K562 (cell line): Measurements from ENCODE around the gene CCNL2. TPM values are rescaled to one million over a fixed set of nuclear protein-coding genes. Genes with fewer than 3 reads are reported as not detected.
A peak's percentile ranks its signal among the peaks of the same experiment; 100 is the strongest.

Experiments used
- ATAC-seq: fragments of 200-7000 bp; cut with Tn5 transposase; 3 replicates; pipeline ENCODE4 v1.9.1; 2020; ENCODE audit warnings: moderate library complexity
- BruUV-seq: library from RNA; stranded (reverse); fragments of 400-500 nt; replicated peaks from 2 replicates; lab custom pipeline; 2021; lab: Mats Ljungman, UMichigan
- CTCF ChIA-PET: fragments of 300-600 bp; formaldehyde crosslinking; extraction: SDS; loops from one replicate; lab custom pipeline; 2021; ENCODE audit warnings: low intra/inter-chr PET ratio; lab: Yijun Ruan, JAX
- POLR2A ChIA-PET: fragments of 300-600, 350-650 bp; sonication (Branson Sonifier 250); formaldehyde crosslinking; extraction: SDS; loops from one replicate; lab custom pipeline; 2021; ENCODE audit warnings: antibody characterized with exemption, inconsistent platforms; lab: Yijun Ruan, JAX
- DNase-seq, 4 experiments: peaks; one replicate each; pipeline versions ENCODE4 v3.0.0 to v3.0.0-alpha.2; 2011 to 2018; ENCODE audit warnings: low spot score in 3 of 4, mixed read lengths in 3 of 4; ENCODE audit errors: extremely low read depth in 1 of 4
- FAIRE-seq: peaks from 2 replicates; lab custom pipeline; 2011; peaks lifted over from hg19 to GRCh38; lab: Jason Lieb, UNC
- H2AFZ ChIP-seq: 2 replicates; pipeline ENCODE4 v1.6.0; 2011; ENCODE audit warnings: low read depth, low read length, control low read depth, inconsistent platforms
- H3K27ac ChIP-seq: fragments of 200-600 bp; 3 replicates; pipeline ENCODE4 v1.8.0; 2011; ENCODE audit warnings: low read depth, mild to moderate bottlenecking, control low read depth, inconsistent platforms, low read length, moderate library complexity, mixed read lengths; ENCODE audit errors: extremely low read depth
- H3K27me3 ChIP-seq, 2 experiments: fragments of 300-600 bp in 1 of 2; 2 replicates in 1 of 2; 3 replicates in 1 of 2; pipeline versions ENCODE4 v1.6.0 to v1.8.0; 2011; ENCODE audit warnings: inconsistent platforms in 2 of 2, low read length in 2 of 2, mild to moderate bottlenecking in 1 of 2, mixed read lengths in 1 of 2, moderate library complexity in 1 of 2; ENCODE audit not compliant: control insufficient read depth in 2 of 2, insufficient read depth in 2 of 2
- H3K36me3 ChIP-seq: fragments of 300-600 bp; 3 replicates; pipeline ENCODE4 v1.8.0; 2011; ENCODE audit warnings: mild to moderate bottlenecking, low read length, inconsistent platforms; ENCODE audit not compliant: control insufficient read depth, insufficient read depth
- H3K4me1 ChIP-seq, 2 experiments: fragments of 200-600 bp in 1 of 2; replicated peaks in 1 of 2; 2 replicates in 1 of 2; 3 replicates in 1 of 2; pipeline versions ENCODE4 v1.5.1 to v1.8.0; 2011; ENCODE audit warnings: inconsistent platforms in 2 of 2, low read length in 2 of 2, mild to moderate bottlenecking in 1 of 2, mixed read lengths in 1 of 2, moderate library complexity in 1 of 2; ENCODE audit not compliant: control insufficient read depth in 2 of 2, insufficient read depth in 2 of 2
- H3K4me2 ChIP-seq: 2 replicates; pipeline ENCODE4 v1.6.1; 2011; ENCODE audit warnings: low read length, control low read depth, inconsistent platforms, mixed read lengths; ENCODE audit not compliant: insufficient read depth
- H3K4me3 ChIP-seq: fragments of 200-600 bp; sonication (generic), shearing (Covaris generic); 2 replicates; pipeline ENCODE4 v1.5.1; 2016; ENCODE audit warnings: control low read depth, inconsistent platforms
- H3K79me2 ChIP-seq: fragments of 200-600 bp; 3 replicates; pipeline ENCODE4 v1.8.0; 2011; ENCODE audit warnings: low read length, inconsistent platforms; ENCODE audit not compliant: control insufficient read depth, insufficient read depth
- H3K9ac ChIP-seq, 2 experiments: 2 replicates each; pipeline versions ENCODE4 v1.6.0 to v1.6.1; 2011; ENCODE audit warnings: low read depth in 2 of 2, low read length in 2 of 2, control low read depth in 1 of 2, inconsistent platforms in 1 of 2, mild to moderate bottlenecking in 1 of 2, mixed read lengths in 1 of 2; ENCODE audit not compliant: insufficient read depth in 1 of 2
- H3K9me1 ChIP-seq: one replicate; pipeline ENCODE4 v1.6.0; 2011; ENCODE audit warnings: inconsistent platforms, mild to moderate bottlenecking, low read length, moderate library complexity; ENCODE audit not compliant: control insufficient read depth, insufficient read depth
- H3K9me3 ChIP-seq: replicated peaks from 2 replicates; pipeline ENCODE4 v1.5.1; 2011; ENCODE audit warnings: low read depth, low read length, inconsistent platforms; ENCODE audit not compliant: control insufficient read depth, insufficient read depth
- H4K20me1 ChIP-seq: replicated peaks from 2 replicates; pipeline ENCODE4 v1.6.1; 2011; ENCODE audit warnings: low read length, inconsistent platforms, mixed read lengths; ENCODE audit not compliant: control insufficient read depth, insufficient read depth
- BCOR ChIP-seq: fragments of 450-650 bp; IDR thresholded peaks from 2 replicates; pipeline ENCODE4 v1.6.1; 2016
- TAF15 ChIP-seq: fragments of 200-400 bp; formaldehyde crosslinking; IDR thresholded peaks from 2 replicates; pipeline ENCODE4 v1.6.1; 2017; ENCODE audit warnings: mild to moderate bottlenecking, low read depth, low read length, moderate library complexity
- TCF3 ChIP-seq: sonication (generic); formaldehyde crosslinking; IDR thresholded peaks from 2 replicates; pipeline ENCODE4 v1.4.0; 2020; ENCODE audit warnings: mild to moderate bottlenecking, missing genetic modification reagents
- ZBTB17 ChIP-seq: fragments of 450-650 bp; formaldehyde crosslinking; IDR thresholded peaks from 2 replicates; pipeline ENCODE4 v1.4.0; 2020; ENCODE audit warnings: mild to moderate bottlenecking
- ZBTB33 ChIP-seq: sonication (generic); formaldehyde crosslinking; IDR thresholded peaks from 2 replicates; pipeline ENCODE4 v1.8.1; 2023; ENCODE audit warnings: mild to moderate bottlenecking, missing genetic modification reagents
- WGBS: fragments of 100-300 bp; shearing (Covaris generic); methylation state at CpG from one replicate; pipeline ENCODE4 v1.1.6; 2016; ENCODE audit warnings: low coverage, mixed read lengths; ENCODE audit not compliant: insufficient coverage; ENCODE audit errors: missing lambda C conversion rate; 5-methylcytosine and 5-hydroxymethylcytosine counted together
- in situ Hi-C: fragments of 300-500 bp; cut with MboI; formaldehyde crosslinking; loops from 4 replicates; pipeline ENCODE4 v1.15.0; 2018; ENCODE audit warnings: inconsistent platforms, mixed read lengths
- intact Hi-C: fragments of 100-400 bp; cut with micrococcal nuclease; formaldehyde crosslinking; loops from 2 replicates; pipeline ENCODE4 v1.14.2; 2022
- polyA plus RNA-seq, 8 experiments: library from polyadenylated mRNA; depleted of rRNA in 4 of 8; stranded (reverse) in 5 of 8; unstranded in 3 of 8; fragments of >200 nt; fragmentation: Nextera tagmentation in 2 of 8; fragmentation: Illumina TruSeq in 1 of 8; extraction: Ambion mirVana in 2 of 8; extraction: Trizol in 1 of 8; gene quantifications; 2 replicates each; pipeline versions ENCODE4 v1.2.1 to v1.2.3, GENCODE V29; 2011 to 2014; ENCODE audit warnings: inconsistent platforms in 1 of 8, missing spikeins in 1 of 8
- total RNA-seq, 7 experiments: library from RNA; depleted of rRNA in 6 of 7; stranded (reverse); fragments of >200 nt in 6 of 7; fragmentation: Illumina TruSeq in 2 of 7; extraction: Trizol in 2 of 7; gene quantifications; 2 replicates each; pipeline versions ENCODE4 v1.2.1 to v1.2.3, GENCODE V29; 2011 to 2021; ENCODE audit warnings: low replicate concordance in 1 of 7
- TF ChIP-seq, protein P1 (sequence below): fragments of 450-650 bp; conservative IDR thresholded peaks from 2 replicates; pipeline ENCODE4 v1.6.1; 2016; ENCODE audit warnings: missing genetic modification characterization, low read depth, mild to moderate bottlenecking, missing compliant biosample characterization, moderate library complexity

Gene CCNL2
- total and polyA plus RNA-seq, 9 of the 15 experiments (the other 6 are each of a cell fraction or from before 2014, with no cell fraction given): 2.8 to 287 (median 94.5) TPM

DNA sequence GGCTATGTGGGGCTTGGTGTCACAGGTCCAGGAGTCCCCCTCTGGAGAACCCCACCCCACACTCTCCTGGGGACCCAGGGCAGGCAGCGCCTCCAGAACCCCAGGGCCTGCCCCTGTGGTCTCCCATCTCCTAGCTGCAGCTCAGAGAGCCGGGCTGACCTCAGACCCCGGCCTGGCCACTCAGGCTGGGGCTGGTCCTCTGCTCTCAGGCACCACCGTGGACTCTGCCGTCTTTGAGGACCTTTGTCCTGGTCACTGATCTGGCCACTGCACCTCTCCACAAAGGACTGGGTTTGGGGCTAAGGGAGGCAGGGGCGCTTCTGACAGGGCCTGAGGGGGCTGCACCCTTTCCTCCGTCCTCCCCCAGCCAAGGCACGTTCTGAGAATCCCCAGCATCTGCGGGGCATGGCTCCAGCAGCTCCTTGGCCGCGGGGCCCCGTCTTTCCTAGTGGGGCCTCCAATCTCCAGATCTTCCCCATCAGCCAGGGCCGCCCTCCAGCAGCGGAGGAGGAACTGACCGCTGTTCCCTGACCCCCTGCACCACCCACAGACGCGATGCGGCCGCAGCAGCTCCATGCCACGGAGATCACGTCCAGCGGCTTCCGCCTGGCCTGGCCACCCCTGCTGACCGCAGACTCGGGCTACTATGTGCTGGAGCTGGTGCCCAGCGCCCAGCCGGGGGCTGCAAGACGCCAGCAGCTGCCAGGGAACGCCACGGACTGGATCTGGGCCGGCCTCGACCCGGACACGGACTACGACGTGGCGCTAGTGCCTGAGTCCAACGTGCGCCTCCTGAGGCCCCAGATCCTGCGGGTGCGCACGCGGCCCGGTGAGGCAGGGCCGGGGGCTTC is 39.6 kb upstream of the CCNL2 start:
- no peaks in the 10 kb centered on the region for H3K9me1 ChIP-seq
- TF ChIP-seq, protein P1, sequence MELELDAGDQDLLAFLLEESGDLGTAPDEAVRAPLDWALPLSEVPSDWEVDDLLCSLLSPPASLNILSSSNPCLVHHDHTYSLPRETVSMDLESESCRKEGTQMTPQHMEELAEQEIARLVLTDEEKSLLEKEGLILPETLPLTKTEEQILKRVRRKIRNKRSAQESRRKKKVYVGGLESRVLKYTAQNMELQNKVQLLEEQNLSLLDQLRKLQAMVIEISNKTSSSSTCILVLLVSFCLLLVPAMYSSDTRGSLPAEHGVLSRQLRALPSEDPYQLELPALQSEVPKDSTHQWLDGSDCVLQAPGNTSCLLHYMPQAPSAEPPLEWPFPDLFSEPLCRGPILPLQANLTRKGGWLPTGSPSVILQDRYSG (tag): no peak
- TF ChIP-seq ZBTB17 (CRISPR knock-in tag): no peak
- no peak for TF ChIP-seq TAF15
- TF ChIP-seq ZBTB33 (CRISPR knock-in tag): peak; percentile 80
- no peak for TF ChIP-seq TCF3 (CRISPR knock-in tag)
- no peak for TF ChIP-seq BCOR
- TF ChIP-seq, all 486 proteins: peak for 1
- intact Hi-C loops (no loop called here), in situ Hi-C loops (no loop called here)
- POLR2A ChIA-PET: interaction anchor here (0.6 to 0.7 kb wide), 3 partner anchors 20 to 51 kb away, joined by 3 to 5 read pairs (median 3); no protein-coding TSS in a partner anchor
- Histone ChIP-seq H2AFZ (no peak overlapping the region), H3K27me3 (no peaks in the 10 kb centered on the region), H3K79me2 (no peaks in the 10 kb centered on the region; the same call in 2 of the 3 replicates), H3K4me3 (no peak overlapping the region), H4K20me1 (no peaks in the 10 kb centered on the region), H3K36me3 (no peaks in the 10 kb centered on the region), H3K4me1 (peaks cover 22 to 88% of the 10 kb centered on the region in 2 experiments), H3K9me3 (no peaks in the 10 kb centered on the region), H3K9ac (peak overlapping the region in 1 of 2 experiments; percentile 73; a peak in 2 of 4 replicates), H3K27ac (no peak overlapping the region), H3K4me2 (no peak overlapping the region)
- no TSS peak for BruUV-seq
- FAIRE-seq: no peak
- DNase-seq: no peak
- no peak for ATAC-seq
- CTCF ChIA-PET: no interaction called here
- 79% methylated on average over 39 of the region's 45 CpGs for WGBS
